NCI-H345 treated with DMSO at 0.1 percent for 48 hours (cell line): ENCODE data around the gene MEIS1.
A peak's percentile ranks its signal among the peaks of the same experiment; 100 is the strongest.

Source experiments
- DNase-seq: peaks from one replicate; lab custom pipeline; 2025; ENCODE audit not compliant: unreplicated experiment; lab: John Stamatoyannopoulos, UW

Gene MEIS1

DNA sequence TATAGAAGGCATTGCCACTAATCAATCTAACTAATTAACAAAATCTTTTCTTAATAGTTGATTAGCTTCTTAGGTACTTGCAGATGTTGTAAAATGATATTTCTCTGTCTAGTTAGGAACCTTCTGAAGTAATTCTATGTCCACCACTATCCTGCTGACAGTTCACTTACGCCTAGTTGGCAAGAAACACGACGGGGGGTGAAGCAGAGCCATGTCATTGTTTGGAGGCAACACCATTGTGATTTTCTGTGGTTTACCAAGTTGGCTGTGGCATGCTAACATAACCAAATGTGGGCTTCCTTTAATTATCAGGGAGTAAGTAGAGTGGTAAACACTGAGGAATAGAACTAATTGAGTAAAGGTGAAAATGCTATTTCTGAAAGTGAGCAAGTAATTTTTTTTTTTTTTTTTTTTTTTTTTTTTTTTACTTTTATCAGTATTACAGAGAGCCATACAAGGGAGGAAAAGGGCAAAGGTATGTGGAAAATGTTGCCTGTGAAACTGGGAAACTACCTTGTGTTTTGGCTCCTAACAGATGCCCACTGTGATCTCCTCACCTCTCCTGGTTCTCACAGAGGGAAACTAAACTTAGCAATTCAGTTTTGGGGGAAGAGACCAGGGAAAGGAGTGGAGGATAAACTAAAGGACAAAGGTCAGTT is 126.8 kb downstream of the MEIS1 start:
- no peak for DNase-seq

GRCh38 chr2:66562304-66562685 is 127.4 kb downstream of the MEIS1 start:
- no peak for DNase-seq

DNA sequence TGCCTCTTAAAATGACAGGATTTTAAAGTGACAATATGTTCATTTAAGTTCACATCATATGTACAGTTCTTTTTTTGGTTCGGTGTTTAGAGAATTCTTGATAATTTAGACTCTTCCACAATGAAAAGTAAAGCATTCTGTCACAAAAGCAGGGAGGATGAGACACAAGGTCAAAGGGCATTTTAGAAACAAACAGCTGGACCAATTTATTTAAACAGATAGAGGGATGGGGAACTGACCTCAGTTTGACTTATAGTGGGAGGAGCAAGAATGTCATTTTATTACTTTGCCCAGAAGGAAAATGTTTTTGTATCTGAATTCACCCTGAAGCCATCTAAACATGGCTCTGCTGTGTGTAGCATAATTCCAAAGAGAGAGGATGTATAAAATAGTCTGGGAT is 128.5 kb downstream of the MEIS1 start:
- no peak for DNase-seq

- DNase-seq: no peak
Measured at GRCh38 chr2:66565291-66565690, 130.4 kb downstream of the MEIS1 start.

DNA sequence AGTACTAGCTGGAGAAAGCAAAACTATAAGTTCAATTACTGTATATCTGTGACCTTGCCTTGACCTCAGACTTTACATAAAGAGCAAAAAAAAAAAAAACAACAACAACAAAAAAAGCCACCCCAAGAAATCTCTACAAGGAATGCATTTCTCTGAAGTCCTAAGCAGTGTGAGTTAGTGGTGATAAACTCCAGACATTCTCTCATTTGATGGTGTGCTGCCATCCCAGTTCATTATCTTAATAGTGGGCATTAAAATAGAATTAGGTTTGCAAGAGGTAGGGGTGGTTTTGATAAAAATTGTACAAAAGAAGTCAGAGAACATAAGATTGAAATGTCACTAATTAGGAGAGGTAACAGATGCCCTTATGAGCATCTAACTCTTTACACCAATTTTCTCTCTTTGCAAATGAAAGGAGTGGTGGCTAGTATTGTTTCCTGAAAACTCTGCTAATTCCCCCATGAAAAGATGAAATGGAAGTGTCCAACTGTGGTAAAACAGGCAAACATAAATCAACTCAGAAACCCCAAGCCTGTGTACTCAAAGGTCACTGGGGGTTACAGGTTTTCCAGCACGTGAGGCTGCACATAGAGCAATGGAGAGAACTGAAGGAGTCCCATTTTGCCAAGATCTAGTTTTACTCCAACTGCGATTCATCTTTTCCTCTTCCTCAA is 131.9 kb downstream of the MEIS1 start:
- DNase-seq: no peak

DNA sequence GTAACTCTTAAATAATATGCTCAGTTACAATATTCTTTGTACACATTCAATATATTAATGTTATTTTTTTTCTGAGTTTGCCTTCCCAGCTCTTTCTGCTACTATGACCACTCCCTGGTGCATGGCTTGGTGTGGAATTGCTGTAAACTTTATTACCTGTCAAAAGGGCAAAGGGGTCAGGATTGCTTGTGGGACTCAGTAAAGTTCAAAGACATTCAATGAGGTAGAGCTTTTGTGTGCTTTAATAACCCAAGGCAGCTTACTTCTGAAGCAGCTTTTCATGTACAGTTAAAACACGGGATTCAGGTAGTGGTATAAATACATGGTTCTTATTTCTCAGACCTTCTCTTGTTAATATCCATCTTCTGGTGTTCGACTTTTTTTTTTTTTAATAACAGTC is 132.8 kb downstream of the MEIS1 start:
- DNase-seq: no peak

GRCh38 chr2:66568650-66569300 is 133.8 kb downstream of the MEIS1 start:
- DNase-seq: no peak

DNA sequence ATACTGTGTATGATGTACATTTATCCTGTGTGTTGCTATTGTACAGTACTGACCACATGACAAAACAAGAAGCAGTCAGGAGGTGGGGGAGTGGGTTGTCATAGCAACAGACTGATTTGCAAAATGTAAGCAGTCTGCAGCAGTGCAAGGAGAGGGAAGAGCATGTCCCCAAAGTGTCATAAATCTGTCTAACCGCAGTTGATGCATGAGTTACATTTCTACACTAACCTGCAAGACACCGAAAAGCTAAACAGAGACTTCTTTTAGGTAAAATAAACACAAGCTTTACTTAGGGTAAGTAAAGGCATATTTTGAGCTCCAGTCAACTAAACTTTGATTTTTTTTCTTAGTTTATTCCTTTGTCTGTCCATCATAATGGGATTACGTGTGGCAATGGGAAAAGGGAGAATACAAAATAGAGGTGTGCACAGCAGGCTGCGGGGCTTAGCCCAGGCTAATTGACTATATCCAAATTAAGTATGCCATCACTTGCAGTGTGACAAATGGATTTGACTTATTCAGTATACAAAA is 134.5 kb downstream of the MEIS1 start:
- no peak for DNase-seq

- no peak for DNase-seq
Measured at GRCh38 chr2:66569974-66570373, 135.0 kb downstream of the MEIS1 start.

GRCh38 chr2:66570471-66570870 is 135.5 kb downstream of the MEIS1 start:
- no peak for DNase-seq

DNA sequence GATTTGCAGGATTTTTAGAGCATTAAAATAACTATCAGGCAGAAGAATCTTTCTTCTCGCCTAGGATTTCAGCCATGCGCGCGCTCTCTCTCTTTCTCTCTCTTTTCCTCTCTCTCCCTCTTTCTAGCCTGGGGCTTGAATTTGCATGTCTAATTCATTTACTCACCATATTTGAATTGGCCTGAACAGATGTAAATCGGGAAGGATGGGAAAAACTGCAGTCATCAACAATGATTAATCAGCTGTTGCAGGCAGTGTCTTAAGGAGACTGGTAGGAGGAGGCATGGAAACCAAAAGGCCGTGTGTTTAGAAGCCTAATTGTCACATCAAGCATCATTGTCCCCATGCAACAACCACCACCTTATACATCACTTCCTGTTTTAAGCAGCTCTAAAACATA is 137.0 kb downstream of the MEIS1 start:
- no peak for DNase-seq

- DNase-seq: no peak
Measured at GRCh38 chr2:66572391-66572790, 137.5 kb downstream of the MEIS1 start.

GRCh38 chr2:66573416-66573815 is 138.5 kb downstream of the MEIS1 start:
- DNase-seq: no peak

DNA sequence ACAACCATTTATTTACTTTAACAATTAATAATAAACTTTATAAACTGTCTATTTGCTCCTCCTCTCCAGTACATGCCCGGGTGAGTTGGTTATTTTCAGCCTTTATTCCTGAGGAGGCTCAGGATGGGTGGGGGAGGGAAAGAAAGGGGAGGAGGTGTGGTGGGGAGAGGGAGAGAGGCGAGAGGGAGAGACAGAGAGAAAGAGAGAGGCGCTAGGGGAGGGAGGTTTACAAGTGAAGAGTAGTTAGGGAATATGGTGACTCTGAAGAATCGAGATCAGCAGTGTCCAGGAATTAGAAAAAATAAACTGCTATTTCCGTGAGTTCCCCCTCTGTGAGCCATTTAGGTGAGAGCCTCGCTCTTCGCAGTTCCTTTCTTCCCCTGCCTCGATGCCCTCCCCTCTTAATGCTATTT is 138.9 kb downstream of the MEIS1 start:
- DNase-seq: no peak

- peak; percentile 48 for DNase-seq
Measured at GRCh38 chr2:66574701-66575624, 140.0 kb downstream of the MEIS1 start.

- DNase-seq: no peak
Measured at GRCh38 chr2:66575625-66576310, 140.8 kb downstream of the MEIS1 start.

GRCh38 chr2:66576311-66576560 is 141.3 kb downstream of the MEIS1 start:
- DNase-seq: no peak

DNA sequence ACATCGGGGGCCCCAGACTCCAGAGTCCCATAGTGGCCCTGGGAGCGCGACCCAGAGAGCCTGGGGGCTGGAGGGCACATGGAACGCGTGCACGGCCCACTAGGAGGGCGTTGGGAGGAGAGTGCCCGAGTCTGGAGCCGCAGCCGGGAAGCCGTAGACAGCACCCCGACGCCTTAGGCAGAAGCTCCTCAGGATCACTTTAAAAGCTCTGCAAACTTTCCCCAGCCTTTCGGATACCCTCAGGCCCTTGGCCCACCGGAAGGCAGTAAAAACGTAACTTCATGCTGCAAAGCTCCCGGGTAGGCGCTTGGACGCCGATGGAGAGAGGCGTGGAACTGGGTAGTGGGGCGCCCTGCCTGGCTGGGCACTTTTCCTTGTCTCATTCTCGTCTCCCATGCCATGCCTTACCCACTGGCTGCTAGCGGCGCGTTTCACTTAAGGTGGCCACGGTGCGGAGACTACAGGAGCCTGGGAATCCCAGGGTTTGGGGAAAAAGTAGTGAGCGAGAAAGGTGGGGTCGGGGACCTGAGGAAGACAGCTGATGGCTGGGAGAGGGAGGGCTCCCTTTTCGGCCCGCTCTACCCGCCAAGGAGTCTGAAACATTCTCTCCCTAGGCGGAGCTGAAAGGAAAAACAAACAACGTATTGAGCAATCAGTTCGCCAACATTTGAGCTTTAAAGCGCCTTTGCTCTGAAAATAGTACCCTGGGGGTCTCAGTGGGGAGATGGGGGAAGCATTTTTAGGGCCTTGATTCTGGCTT is 141.8 kb downstream of the MEIS1 start:
- DNase-seq: peak; percentile 30

DNA sequence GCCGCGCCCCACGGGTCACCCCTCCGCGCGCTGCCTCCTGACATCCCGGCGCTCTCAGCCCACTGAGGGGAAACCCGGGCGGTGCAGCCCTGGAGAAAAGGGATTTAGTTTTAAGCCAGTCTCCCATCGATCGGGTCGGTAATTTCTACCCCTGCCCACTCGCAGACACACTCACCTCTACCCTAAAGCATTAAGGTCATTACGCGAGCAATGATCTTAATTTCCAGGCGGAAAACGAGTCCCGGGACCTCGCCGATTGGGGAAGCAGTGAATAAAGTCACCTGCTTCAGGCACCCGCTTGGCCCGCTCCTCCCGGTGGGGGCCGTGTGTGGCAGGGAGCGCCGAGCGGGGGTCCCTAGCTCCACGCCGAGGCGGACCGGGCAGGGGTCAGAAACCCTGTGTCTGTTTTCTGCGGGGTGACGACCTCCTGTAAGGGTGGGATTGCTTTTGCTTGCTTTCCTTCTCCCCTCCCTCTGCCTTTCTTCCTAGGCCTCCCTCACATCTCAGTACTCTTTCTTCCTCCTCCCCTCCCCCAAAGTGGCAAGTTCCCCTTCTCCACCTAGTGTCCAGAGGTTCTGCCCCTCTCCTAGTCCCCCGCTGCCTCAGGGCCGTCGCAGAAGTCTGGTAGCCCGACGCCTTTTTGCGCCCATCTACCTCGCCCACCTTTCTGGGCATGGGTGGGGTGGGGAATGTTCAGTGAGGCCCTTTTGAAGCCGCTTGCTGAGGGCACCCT is 142.6 kb downstream of the MEIS1 start:
- DNase-seq: no peak
